Ammon's horn (tissue), 1 donor: ENCODE results near the gene CASP3.
"Not testable (repeated sequence)": the region's sequence is repeated elsewhere in the genome, so short reads cannot be mapped to it uniquely, and the experiment has no call there.

ENCODE experiments used
- DNase-seq: peaks from one replicate; pipeline ENCODE4 v3.0.0-alpha.2; 2016; ENCODE audit warnings: low spot score

Gene CASP3

GRCh38 chr4:184596617-184597185 is 52.5 kb downstream of the CASP3 start:
- no peak for DNase-seq

- no peak for DNase-seq
These were observed 53.1 kb downstream of the CASP3 start for GRCh38 chr4:184596044-184596616.

DNA sequence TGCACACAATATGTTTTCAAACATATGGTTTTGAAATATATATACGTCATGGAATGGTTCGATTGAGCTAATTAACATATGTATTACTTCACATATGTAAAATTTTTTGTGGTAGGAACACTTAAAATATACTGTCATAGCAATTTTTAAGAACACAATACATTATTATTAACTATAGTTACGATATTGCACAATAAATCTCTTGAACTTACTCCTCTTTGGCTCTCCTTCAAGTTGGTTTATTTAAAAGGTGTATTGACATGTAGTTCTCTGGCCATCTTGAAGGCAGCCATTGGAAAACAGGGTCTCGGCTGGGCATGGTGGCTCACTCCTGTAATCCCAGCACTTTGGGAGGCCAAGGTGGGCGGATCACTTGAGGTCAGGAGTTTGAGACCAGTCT is 53.8 kb downstream of the CASP3 start:
- DNase-seq, result no peak

- no peak for DNase-seq
These were observed 55.8 kb downstream of the CASP3 start for GRCh38 chr4:184593461-184593860.

- DNase-seq, result not testable (repeated sequence)
These were observed 57.4 kb downstream of the CASP3 start for GRCh38 chr4:184591747-184592270.

DNA sequence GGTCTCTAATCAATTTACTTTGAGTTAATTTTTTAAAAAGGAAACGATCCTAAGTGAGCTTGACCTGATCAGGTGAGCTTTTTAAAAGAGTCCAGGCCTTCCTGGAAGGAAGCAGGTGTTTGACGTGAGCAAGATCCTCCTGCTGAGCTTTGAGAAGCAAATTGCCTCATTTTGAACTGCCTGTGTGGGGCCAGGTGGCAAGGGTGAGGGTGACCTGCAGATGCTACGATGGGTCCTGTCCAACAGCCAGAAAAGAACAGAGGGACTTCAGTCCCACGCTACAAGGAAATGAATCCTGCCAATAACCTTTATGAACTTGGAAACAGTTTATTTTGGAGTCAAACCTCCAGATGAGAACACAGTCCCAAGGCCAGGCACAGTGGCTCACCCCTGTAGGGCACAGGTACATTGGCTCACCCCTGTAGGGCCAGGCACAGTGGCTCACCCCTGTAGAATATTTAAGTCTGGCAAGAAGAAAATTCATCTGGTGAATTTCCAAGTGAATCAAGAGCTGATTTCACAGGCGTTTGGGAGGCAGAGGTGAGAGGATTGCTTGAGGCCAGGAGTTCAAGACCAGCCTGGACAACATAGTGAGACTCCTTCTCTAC is 58.1 kb downstream of the CASP3 start:
- no peak for DNase-seq

DNA sequence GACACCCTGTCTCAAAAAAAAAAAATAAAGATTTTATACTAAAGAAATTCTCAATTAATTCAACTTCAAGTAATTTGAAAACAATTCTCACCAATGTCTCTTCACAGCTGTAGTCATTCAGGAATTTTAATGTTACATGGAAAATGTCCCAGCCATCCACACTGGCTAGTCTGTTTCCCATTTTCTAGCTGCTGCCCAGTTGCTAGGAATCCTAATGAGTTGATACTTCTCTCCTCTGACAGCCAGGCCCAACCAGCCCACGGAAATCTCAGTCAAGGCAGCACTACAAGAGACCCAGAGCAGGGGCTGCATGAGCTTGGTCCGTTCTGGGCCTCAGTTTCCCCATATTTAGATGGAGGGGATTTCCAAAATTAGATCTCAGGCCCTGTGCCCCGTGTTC is 59.1 kb downstream of the CASP3 start:
- peak; percentile 54 for DNase-seq

DNA sequence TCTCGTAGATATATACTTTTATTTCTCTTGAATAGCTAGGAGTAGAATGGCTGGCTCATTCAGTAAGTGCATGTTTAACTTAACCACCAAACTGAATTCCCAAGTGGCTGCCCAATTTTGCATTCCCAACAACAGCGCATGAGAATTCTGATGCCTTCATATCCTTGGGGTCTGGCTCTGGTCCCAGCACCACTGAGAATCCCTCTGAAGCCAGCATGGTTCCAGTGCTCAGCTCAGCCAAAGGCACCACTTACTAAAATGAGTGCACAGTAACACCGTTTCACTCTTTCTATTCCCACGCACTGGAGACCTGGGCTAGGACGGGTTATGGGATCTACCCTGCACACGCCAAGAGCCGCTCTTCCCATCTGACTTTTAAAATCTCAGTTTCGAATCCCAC is 60.4 kb downstream of the CASP3 start:
- peak; percentile 26 for DNase-seq

DNA sequence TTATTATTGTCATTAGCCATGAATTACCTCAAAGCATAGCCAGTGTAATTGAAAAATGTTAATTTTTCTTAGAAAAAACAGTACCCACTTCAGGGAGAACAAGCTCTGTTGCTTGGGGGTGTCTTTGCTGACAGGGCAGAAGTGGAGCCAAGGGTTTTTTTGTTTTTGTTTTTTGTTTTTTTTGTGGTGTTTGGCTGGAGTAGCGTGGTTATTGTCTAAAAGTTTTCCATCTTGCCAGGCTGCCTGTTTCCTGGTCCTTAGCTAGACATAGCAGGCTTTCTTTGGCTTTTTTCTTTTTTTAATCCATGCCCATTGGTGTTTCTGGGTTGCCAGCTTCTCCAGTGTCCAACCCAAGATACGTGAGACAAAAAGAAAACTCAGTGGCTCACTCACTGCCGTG is 61.5 kb downstream of the CASP3 start:
- DNase-seq, result peak; percentile 42

- DNase-seq, result no peak
These were observed 62.0 kb downstream of the CASP3 start for GRCh38 chr4:184587221-184587620.

DNA sequence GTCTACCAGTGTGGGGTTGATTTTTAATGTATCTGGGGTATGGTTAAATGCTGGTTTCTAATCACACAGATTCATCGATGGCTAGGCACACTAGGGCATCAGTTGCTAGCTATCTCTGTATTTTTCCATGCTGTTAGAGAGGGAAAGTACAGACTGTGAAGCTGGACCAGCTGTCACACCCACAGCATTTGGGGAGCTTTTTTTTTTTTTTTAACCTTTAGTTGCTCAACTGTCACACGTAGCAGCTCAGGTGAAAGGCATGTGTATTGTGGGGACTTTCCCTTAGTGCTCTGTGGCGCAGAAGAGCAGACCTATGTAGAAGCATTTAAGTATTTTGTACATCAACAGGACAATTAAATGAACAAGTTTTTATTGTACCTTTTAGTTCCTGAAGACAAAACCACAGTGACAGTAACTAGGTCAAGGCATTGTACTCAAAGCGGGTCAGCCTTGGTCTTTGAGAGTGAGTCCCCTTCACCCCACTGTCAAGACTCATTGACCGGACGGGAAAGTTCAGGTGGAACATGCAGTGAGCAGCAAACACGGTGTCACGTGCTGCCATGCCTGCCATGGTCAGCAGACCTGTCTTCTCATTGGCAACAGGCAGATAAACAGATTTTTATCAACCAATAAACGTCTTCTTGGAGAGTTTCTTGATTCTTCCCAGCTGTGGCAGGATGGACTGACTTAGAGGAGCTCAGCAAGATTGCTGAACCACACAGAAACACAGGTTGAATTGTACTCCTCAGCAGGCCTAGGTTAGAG is 65.3 kb downstream of the CASP3 start:
- no peak for DNase-seq
